Neural cell (in vitro differentiated cells): ENCODE results near the gene MEGF6. TPM values are rescaled to one million over a fixed set of nuclear protein-coding genes. Genes with fewer than 3 reads are reported as not detected.

Experiments used
- H2AFZ ChIP-seq: fragments of 200-600, 300-800 bp; sonication (generic), shearing (Covaris generic); 2 replicates; pipeline ENCODE4 v1.6.0; 2014; ENCODE audit warnings: low read depth, mild to moderate bottlenecking, antibody characterized with exemption, low read length, moderate library complexity
- H3F3A ChIP-seq: fragments of 200-600 bp; shearing (Covaris generic); 2 replicates; pipeline ENCODE4 v1.6.1; 2016; ENCODE audit warnings: mild to moderate bottlenecking, moderate library complexity, mixed read lengths, antibody characterized with exemption, low read length; ENCODE audit not compliant: insufficient read depth, poor library complexity, severe bottlenecking
- H3K27ac ChIP-seq: fragments of 200-600, 300-800 bp; sonication (generic), shearing (Covaris generic); 2 replicates; pipeline ENCODE4 v1.5.1; 2014; ENCODE audit warnings: mild to moderate bottlenecking, low read length, moderate library complexity
- H3K27me3 ChIP-seq: fragments of 300-800, 200-600 bp; sonication (generic), shearing (Covaris generic); 2 replicates; pipeline ENCODE4 v1.6.0; 2014; ENCODE audit warnings: mild to moderate bottlenecking, low read depth, low read length, moderate library complexity; ENCODE audit not compliant: insufficient read depth
- H3K36me3 ChIP-seq: fragments of 300-800, 200-600 bp; sonication (generic), shearing (Covaris generic); 2 replicates; pipeline ENCODE4 v1.5.1; 2014; ENCODE audit warnings: mild to moderate bottlenecking, antibody characterized with exemption, low read length, moderate library complexity; ENCODE audit not compliant: insufficient read depth
- H3K4me2 ChIP-seq: fragments of 300-800, 200-600 bp; sonication (generic), shearing (Covaris generic); 2 replicates; pipeline ENCODE4 v1.6.0; 2014; ENCODE audit warnings: mild to moderate bottlenecking, low read length
- H3K4me3 ChIP-seq: fragments of 300-800, 200-600 bp; sonication (generic), shearing (Covaris generic); 2 replicates; pipeline ENCODE4 v1.5.1; 2014; ENCODE audit warnings: mild to moderate bottlenecking, low read length, moderate library complexity
- H3K79me2 ChIP-seq: fragments of 200-600 bp; shearing (Covaris generic); replicated peaks from 2 replicates; pipeline ENCODE4 v1.6.0; 2014; ENCODE audit warnings: mild to moderate bottlenecking, low read length, moderate library complexity; ENCODE audit not compliant: insufficient read depth
- H3K9ac ChIP-seq: fragments of 300-800, 200-600 bp; sonication (generic), shearing (Covaris generic); 2 replicates; pipeline ENCODE4 v1.6.1; 2016; ENCODE audit warnings: mild to moderate bottlenecking, low read length, mixed read lengths
- H3K9me2 ChIP-seq: fragments of 200-600 bp; shearing (Covaris generic); 2 replicates; pipeline ENCODE4 v1.6.1; 2016; ENCODE audit warnings: mild to moderate bottlenecking, low read length, mixed read lengths; ENCODE audit not compliant: insufficient read depth
- H3K9me3 ChIP-seq: fragments of 200-600, 300-800 bp; sonication (generic), shearing (Covaris generic); 2 replicates; pipeline ENCODE4 v1.6.1; 2016; ENCODE audit warnings: mild to moderate bottlenecking, mixed run types, low read length, moderate library complexity, mixed read lengths
- H4K20me1 ChIP-seq: fragments of 200-600 bp; shearing (Covaris generic); 2 replicates; pipeline ENCODE4 v1.6.1; 2016; ENCODE audit warnings: mild to moderate bottlenecking, mixed run types; ENCODE audit not compliant: insufficient read depth
- EP300 ChIP-seq: fragments of 450-650 bp; conservative IDR thresholded peaks from 2 replicates; pipeline ENCODE4 v1.6.1; 2014; ENCODE audit warnings: antibody characterized with exemption, mild to moderate bottlenecking, moderate library complexity; ENCODE audit not compliant: poor library complexity, severe bottlenecking
- EZH2 ChIP-seq: fragments of 200-600, 300-800 bp; shearing (Covaris generic), sonication (generic); IDR thresholded peaks from 2 replicates; pipeline ENCODE4 v1.6.1; 2014; ENCODE audit warnings: antibody characterized with exemption, low read length, borderline replicate concordance, mild to moderate bottlenecking; ENCODE audit not compliant: insufficient read depth, poor library complexity, severe bottlenecking
- MXI1 ChIP-seq: fragments of 450-650 bp; conservative IDR thresholded peaks from 2 replicates; pipeline ENCODE4 v1.6.1; 2014; ENCODE audit warnings: antibody characterized with exemption, mild to moderate bottlenecking; ENCODE audit not compliant: poor library complexity, severe bottlenecking
- POLR2AphosphoS5 ChIP-seq: IDR thresholded peaks from 2 replicates; pipeline ENCODE4 v1.6.1; 2012
- RAD21 ChIP-seq: fragments of 450-650 bp; conservative IDR thresholded peaks from 2 replicates; pipeline ENCODE4 v1.6.1; 2014; ENCODE audit warnings: antibody characterized with exemption, mild to moderate bottlenecking, moderate library complexity
- REST ChIP-seq: IDR thresholded peaks from 2 replicates; pipeline ENCODE4 v1.6.1; 2012; ENCODE audit warnings: borderline replicate concordance
- SMC3 ChIP-seq: fragments of 450-650 bp; conservative IDR thresholded peaks from 2 replicates; pipeline ENCODE4 v1.6.1; 2014; ENCODE audit warnings: antibody characterized with exemption, mild to moderate bottlenecking, moderate library complexity; ENCODE audit not compliant: poor library complexity
- TAF1 ChIP-seq: IDR thresholded peaks from 2 replicates; pipeline ENCODE4 v1.6.1; 2012; ENCODE audit warnings: low read depth
- polyA plus RNA-seq: library from polyadenylated mRNA; depleted of rRNA; stranded (reverse); fragments of >200 nt; gene quantifications from 2 replicates; pipeline ENCODE4 v1.2.3, GENCODE V29; 2014
- TF ChIP-seq, protein P1 (sequence below): fragments of 450-650 bp; IDR thresholded peaks from 2 replicates; pipeline ENCODE4 v1.5.1; 2014; ENCODE audit warnings: antibody characterized with exemption, mild to moderate bottlenecking, moderate library complexity; ENCODE audit not compliant: poor library complexity, severe bottlenecking

MEGF6 gene
- polyA plus RNA-seq, 1 donor from 2014 or later: 6.0 TPM

- H3K27me3 ChIP-seq: peaks cover 8% of the 10 kb centered on the region
- H3F3A ChIP-seq: no peaks in the 10 kb centered on the region
- no peaks in the 10 kb centered on the region for H3K9me2 ChIP-seq
- no peaks in the 10 kb centered on the region for H3K9me3 ChIP-seq
- no peak overlapping the region for H3K27ac ChIP-seq
- H3K4me2 ChIP-seq: no peak overlapping the region
- H3K4me3 ChIP-seq: no peak overlapping the region
- no peak overlapping the region for H3K9ac ChIP-seq
- H2AFZ ChIP-seq: no peak overlapping the region
- TF ChIP-seq EZH2: no peak
- TF ChIP-seq, protein P1, sequence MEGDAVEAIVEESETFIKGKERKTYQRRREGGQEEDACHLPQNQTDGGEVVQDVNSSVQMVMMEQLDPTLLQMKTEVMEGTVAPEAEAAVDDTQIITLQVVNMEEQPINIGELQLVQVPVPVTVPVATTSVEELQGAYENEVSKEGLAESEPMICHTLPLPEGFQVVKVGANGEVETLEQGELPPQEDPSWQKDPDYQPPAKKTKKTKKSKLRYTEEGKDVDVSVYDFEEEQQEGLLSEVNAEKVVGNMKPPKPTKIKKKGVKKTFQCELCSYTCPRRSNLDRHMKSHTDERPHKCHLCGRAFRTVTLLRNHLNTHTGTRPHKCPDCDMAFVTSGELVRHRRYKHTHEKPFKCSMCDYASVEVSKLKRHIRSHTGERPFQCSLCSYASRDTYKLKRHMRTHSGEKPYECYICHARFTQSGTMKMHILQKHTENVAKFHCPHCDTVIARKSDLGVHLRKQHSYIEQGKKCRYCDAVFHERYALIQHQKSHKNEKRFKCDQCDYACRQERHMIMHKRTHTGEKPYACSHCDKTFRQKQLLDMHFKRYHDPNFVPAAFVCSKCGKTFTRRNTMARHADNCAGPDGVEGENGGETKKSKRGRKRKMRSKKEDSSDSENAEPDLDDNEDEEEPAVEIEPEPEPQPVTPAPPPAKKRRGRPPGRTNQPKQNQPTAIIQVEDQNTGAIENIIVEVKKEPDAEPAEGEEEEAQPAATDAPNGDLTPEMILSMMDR: no peak
- TF ChIP-seq SMC3: no peak
- TF ChIP-seq EP300: no peak
- no peak for TF ChIP-seq MXI1
- TF ChIP-seq TAF1: no peak
- TF ChIP-seq RAD21: no peak
- TF ChIP-seq REST: no peak
- no peak for TF ChIP-seq POLR2AphosphoS5
- H3K79me2 ChIP-seq: no peaks in the 10 kb centered on the region
- no peaks in the 10 kb centered on the region for H3K36me3 ChIP-seq
- no peaks in the 10 kb centered on the region for H4K20me1 ChIP-seq
Measured at GRCh38 chr1:3607703-3608065, 3.6 kb downstream of the MEGF6 start.

- Histone ChIP-seq H4K20me1 (no peaks in the 10 kb centered on the region), H3K27me3 (peaks cover 8% of the 10 kb centered on the region), H3K36me3 (no peaks in the 10 kb centered on the region), H3K79me2 (no peaks in the 10 kb centered on the region), H3K9me3 (no peaks in the 10 kb centered on the region), H3K4me2 (no peak overlapping the region), H3K9me2 (no peaks in the 10 kb centered on the region), H3K9ac (no peak overlapping the region), H3K27ac (no peak overlapping the region), H3K4me3 (no peak overlapping the region), H2AFZ (no peak overlapping the region), H3F3A (no peaks in the 10 kb centered on the region)
- TF ChIP-seq EZH2 (no peak), REST (no peak), EP300 (no peak), POLR2AphosphoS5 (no peak), RAD21 (no peak)
- TF ChIP-seq, protein P1: no peak
Measured at GRCh38 chr1:3606779-3607702, 4.3 kb downstream of the MEGF6 start.
